Stomach (tissue), 4 donors: ENCODE data around the gene BABAM2.

ENCODE experiments used
- EP300 ChIP-seq: sonication (generic); formaldehyde crosslinking; IDR thresholded peaks from one replicate; pipeline ENCODE4 v1.6.1; 2017; ENCODE audit warnings: antibody characterized with exemption
- TF ChIP-seq, protein P1 (sequence below), 7 experiments: fragments of 450-650 bp in 4 of 7; fragments of 200-600 bp in 3 of 7; sonication (generic) in 3 of 7; IDR thresholded peaks; one replicate each; pipeline ENCODE4 v1.5.1; 2016 to 2019; ENCODE audit warnings: antibody characterized with exemption in 7 of 7, control low read depth in 2 of 7, mild to moderate bottlenecking in 1 of 7

DNA sequence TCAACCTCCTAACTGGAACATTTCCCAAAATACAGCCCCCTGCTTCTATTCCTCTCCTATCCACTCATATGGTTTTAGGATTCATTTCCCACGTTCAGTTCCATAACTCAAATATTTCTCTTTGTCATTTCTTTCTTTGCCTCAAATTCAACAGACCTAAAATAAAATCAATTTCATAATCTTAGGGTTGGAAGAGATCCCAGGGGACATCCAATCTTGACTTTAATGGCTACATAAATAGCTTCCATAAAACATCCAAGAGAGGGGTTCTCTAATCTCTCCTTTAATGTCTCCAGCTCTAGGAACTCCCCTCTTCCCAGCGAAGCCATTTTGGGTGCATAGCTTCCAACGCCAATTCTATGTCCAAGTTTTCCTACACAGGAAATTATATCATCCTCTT, 34.1 kb upstream of the BABAM2 start:
- TF ChIP-seq, protein P1, sequence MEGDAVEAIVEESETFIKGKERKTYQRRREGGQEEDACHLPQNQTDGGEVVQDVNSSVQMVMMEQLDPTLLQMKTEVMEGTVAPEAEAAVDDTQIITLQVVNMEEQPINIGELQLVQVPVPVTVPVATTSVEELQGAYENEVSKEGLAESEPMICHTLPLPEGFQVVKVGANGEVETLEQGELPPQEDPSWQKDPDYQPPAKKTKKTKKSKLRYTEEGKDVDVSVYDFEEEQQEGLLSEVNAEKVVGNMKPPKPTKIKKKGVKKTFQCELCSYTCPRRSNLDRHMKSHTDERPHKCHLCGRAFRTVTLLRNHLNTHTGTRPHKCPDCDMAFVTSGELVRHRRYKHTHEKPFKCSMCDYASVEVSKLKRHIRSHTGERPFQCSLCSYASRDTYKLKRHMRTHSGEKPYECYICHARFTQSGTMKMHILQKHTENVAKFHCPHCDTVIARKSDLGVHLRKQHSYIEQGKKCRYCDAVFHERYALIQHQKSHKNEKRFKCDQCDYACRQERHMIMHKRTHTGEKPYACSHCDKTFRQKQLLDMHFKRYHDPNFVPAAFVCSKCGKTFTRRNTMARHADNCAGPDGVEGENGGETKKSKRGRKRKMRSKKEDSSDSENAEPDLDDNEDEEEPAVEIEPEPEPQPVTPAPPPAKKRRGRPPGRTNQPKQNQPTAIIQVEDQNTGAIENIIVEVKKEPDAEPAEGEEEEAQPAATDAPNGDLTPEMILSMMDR (IDR thresholded peaks at IDR 0.05), result no peak
- TF ChIP-seq EP300, result no peak
